22Rv1 (cell line): ENCODE measurements around the gene CRYBG2.

Source experiments
- H3K27ac ChIP-seq: fragments of 450-650 bp; 2 replicates; pipeline ENCODE4 v1.5.1; 2017
- ZFX ChIP-seq: fragments of 450-650 bp; IDR thresholded peaks from 2 replicates; pipeline ENCODE4 v1.6.1; 2017; ENCODE audit warnings: antibody characterized with exemption, borderline replicate concordance
- TF ChIP-seq, protein P1 (sequence below): fragments of 450-650 bp; IDR thresholded peaks from 2 replicates; pipeline ENCODE4 v1.5.1; 2017; ENCODE audit warnings: mild to moderate bottlenecking

Gene CRYBG2

DNA sequence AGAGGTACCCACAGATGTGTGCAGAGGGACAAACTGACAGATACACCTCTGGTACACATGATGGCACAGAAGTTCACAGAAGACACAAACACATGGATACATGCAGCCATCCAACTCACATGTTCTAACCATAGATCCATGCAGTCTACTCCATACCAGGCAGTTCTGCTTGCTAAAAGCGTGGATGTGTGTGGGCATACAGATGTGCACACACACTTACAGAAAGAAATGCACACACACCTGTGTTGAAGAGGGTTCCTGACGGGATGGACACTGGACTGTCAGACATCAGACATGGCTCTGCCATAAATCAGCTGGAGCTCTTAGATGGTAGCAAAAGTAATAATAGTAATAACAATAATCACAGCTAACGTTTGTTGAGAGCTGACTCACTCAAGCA lies 29.4 kb downstream of the CRYBG2 start:
- no peak overlapping the region for H3K27ac ChIP-seq
- no peak for TF ChIP-seq ZFX
- TF ChIP-seq, protein P1, sequence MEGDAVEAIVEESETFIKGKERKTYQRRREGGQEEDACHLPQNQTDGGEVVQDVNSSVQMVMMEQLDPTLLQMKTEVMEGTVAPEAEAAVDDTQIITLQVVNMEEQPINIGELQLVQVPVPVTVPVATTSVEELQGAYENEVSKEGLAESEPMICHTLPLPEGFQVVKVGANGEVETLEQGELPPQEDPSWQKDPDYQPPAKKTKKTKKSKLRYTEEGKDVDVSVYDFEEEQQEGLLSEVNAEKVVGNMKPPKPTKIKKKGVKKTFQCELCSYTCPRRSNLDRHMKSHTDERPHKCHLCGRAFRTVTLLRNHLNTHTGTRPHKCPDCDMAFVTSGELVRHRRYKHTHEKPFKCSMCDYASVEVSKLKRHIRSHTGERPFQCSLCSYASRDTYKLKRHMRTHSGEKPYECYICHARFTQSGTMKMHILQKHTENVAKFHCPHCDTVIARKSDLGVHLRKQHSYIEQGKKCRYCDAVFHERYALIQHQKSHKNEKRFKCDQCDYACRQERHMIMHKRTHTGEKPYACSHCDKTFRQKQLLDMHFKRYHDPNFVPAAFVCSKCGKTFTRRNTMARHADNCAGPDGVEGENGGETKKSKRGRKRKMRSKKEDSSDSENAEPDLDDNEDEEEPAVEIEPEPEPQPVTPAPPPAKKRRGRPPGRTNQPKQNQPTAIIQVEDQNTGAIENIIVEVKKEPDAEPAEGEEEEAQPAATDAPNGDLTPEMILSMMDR, result no peak

DNA sequence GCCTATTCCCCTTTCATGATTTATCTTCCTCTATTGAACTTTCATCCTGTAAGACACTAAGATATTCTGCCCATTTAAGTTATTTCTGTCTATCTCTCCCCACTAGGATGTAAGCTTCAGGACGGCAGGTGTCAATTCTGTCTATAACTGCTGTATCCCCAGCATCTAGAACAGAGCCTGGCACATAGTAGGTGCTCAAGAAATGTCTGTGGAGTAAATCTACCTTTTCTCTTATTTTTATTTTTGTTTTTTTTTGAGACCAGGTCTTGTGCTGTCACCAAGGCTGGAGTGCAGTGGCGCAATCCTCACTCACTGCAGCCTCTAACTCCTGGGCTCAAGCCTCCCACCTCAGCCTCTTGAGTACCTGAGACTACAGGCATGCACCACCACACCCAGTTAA lies 30.5 kb downstream of the CRYBG2 start:
- H3K27ac ChIP-seq, result no peak overlapping the region
- TF ChIP-seq ZFX, result no peak
- TF ChIP-seq, protein P1, result no peak

DNA sequence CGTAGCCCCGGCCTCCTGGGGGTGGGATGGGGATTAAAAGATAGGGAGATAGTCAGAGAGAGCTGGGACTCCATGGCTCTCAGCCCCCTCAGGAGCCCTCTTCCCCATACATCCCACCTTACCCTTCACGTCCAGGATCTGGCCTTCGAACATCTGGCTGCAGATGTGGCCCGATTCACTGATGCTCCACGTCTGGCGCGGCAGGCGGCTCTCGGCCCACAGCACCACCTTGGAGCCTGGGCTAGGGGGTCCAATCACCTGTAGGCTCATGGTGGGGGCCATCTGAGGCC lies 31.9 kb downstream of the CRYBG2 start:
- TF ChIP-seq ZFX, result no peak
- TF ChIP-seq, protein P1, result no peak

DNA sequence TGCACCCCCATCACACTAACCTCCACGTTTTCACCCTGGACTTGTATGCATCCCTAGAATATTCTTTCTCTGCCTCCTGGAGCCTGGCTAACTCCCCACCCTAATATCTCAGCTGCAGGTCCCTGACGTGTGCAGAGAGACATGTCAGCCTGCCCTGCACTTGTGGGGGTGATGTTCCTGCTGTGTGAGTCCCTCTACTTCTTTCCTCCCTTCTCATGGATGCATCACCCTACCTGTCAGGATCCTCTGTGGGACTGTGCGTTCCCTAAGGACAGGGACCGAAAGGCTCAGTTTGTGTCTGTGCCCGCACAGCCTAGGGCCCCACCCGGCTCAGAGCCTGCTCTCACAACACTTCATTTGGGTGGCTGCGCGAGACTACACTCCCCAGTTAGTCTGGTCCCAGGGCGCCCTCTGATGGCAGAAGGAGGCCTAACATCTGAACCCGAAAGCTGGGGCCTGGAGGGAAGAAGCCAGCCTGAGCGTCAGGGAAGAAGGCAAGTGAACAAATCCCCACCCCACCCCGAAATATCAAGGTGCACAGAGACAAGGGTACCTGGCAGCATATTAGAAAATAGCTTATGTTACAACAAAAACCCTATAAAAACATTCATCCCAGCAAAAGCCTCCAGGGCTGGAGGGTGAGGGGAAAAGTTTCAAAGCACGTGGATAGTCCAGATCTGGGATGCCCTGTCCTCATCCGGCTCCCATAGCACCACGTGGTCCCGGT lies 32.5 kb downstream of the CRYBG2 start:
- no peak overlapping the region for H3K27ac ChIP-seq
- TF ChIP-seq, protein P1, result peak; percentile 94
- no peak for TF ChIP-seq ZFX

More for the DNA sequence above, 31.9 kb downstream of the CRYBG2 start:
- H3K27ac ChIP-seq, result no peak overlapping the region

DNA sequence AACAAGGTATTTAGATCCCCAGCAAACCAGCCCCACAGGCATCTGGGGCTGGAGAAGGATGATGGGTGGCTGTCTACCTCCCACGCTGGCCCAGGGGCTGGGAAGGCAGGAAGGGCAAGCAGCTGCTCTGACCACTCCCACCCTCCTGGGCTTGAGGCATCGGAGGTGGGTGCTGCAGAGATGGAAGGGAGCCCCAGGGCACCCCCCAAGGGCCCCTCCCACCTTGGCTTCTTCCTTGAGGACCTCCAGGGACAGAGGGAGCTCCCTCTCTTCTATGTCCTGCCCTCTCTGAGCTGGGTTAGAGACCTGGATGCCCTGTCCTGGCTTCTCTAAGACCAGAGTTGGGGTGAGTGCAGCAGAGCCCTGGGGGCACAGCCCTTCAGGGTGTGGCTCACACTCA lies 33.0 kb downstream of the CRYBG2 start:
- H3K27ac ChIP-seq, result no peak overlapping the region
- TF ChIP-seq, protein P1, result no peak
- no peak for TF ChIP-seq ZFX

DNA sequence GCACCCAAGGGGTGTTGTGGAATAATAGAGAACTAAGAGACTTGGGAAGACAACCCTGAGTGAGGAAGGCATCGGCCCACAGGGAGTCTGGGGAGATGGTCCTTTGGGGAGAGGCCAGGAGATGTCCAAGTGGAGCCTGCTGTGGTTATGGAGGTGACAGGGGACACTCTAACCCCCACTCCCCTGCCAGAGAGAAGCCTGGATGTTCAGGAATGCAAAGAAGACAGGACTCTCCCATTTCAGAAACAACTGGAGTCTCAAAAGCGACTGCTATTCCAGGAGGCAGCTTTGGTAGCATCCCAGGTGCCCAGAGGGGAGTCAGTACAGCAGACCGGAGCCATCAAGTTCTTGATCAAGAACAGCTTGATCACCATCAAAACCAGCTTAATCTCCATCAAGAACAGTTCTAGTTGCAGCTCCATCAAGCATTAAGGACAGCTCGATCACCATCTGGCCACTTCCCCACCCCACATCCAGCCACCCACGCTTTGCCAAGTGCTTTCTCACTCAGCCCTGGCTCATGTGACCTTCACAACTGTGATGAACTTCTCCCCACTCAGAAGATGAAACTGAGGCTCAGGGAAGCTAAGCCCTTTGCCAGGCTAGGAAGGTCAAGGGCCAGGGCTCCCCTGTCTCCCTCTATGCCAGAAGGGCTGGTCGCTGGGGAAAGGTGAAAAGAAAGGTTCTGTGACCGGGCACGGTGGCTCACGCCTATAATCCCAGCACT lies 35.4 kb downstream of the CRYBG2 start:
- TF ChIP-seq ZFX, result no peak
- TF ChIP-seq, protein P1, result no peak
- H3K27ac ChIP-seq, result no peak overlapping the region
